Measurements from ENCODE around the gene CACNB2. TPM values are rescaled to one million over a fixed set of nuclear protein-coding genes. Genes with fewer than 3 reads are reported as not detected.
"Not testable (repeated sequence)": the region's sequence is repeated elsewhere in the genome, so short reads cannot be mapped to it uniquely, and the experiment has no call there.

CACNB2 gene
- total RNA-seq, 1 donor, result 2.1 TPM

- no peak overlapping the region for H3K4me3 ChIP-seq (ENCODE audit: low read depth, low read length)
- TF ChIP-seq CTCF (IDR thresholded peaks at IDR 0.05; ENCODE audit: insufficient read depth, low read length), result no peak
- DNase-seq (ENCODE audit: low read depth), result peak; percentile 97
These were observed 24.6 kb downstream of the CACNB2 start for GRCh38 chr10:18164748-18165361.

- H3K4me3 ChIP-seq (ENCODE audit: low read depth, low read length), result no peak overlapping the region
- no peak for TF ChIP-seq CTCF (IDR thresholded peaks at IDR 0.05; ENCODE audit: insufficient read depth, low read length)
- no peak for DNase-seq (ENCODE audit: low read depth)
These were observed 38.7 kb downstream of the CACNB2 start for GRCh38 chr10:18178854-18179483.

GRCh38 chr10:18179891-18180290, 39.7 kb downstream of the CACNB2 start:
- DNase-seq (ENCODE audit: low read depth), result peak; percentile 85
- H3K4me3 ChIP-seq (ENCODE audit: low read depth, low read length), result peak overlapping the region; percentile 39
- no peak for TF ChIP-seq CTCF (IDR thresholded peaks at IDR 0.05; ENCODE audit: insufficient read depth, low read length)

- DNase-seq (ENCODE audit: low read depth); H3K4me3 ChIP-seq (ENCODE audit: low read depth, low read length): not testable (repeated sequence)
These were observed 41.2 kb downstream of the CACNB2 start for GRCh38 chr10:18181382-18181781.

- TF ChIP-seq CTCF (IDR thresholded peaks at IDR 0.05; ENCODE audit: insufficient read depth, low read length), result no peak
- no peak overlapping the region for H3K4me3 ChIP-seq (ENCODE audit: low read depth, low read length)
- no peak for DNase-seq (ENCODE audit: low read depth)
These were observed 45.4 kb downstream of the CACNB2 start for GRCh38 chr10:18185621-18186020.

GRCh38 chr10:18190840-18191239, 50.6 kb downstream of the CACNB2 start:
- H3K4me3 ChIP-seq (ENCODE audit: low read depth, low read length), result no peak overlapping the region
- no peak for TF ChIP-seq CTCF (IDR thresholded peaks at IDR 0.05; ENCODE audit: insufficient read depth, low read length)
- no peak for DNase-seq (ENCODE audit: low read depth)

- TF ChIP-seq CTCF (IDR thresholded peaks at IDR 0.05; ENCODE audit: insufficient read depth, low read length), result no peak
- no peak overlapping the region for H3K4me3 ChIP-seq (ENCODE audit: low read depth, low read length)
- peak; percentile 27 for DNase-seq (ENCODE audit: low read depth)
These were observed 54.4 kb downstream of the CACNB2 start for GRCh38 chr10:18194634-18195033.

Measured in fibroblast of the aortic adventitia (primary cell).